Pons (tissue), 1 donor: ENCODE measurements around the gene PLSCR1.
"Not testable (repeated sequence)": the region's sequence is repeated elsewhere in the genome, so short reads cannot be mapped to it uniquely, and the experiment has no call there.

ENCODE experiments used
- DNase-seq: peaks from one replicate; pipeline ENCODE4 v3.0.0-alpha.2; 2016; ENCODE audit warnings: low spot score

The PLSCR1 gene

GRCh38 chr3:146513386-146514051, 30.9 kb downstream of the PLSCR1 start:
- DNase-seq: no peak

- DNase-seq: no peak
Measured at GRCh38 chr3:146511402-146512134, 32.8 kb downstream of the PLSCR1 start.

- no peak for DNase-seq
Measured at GRCh38 chr3:146507331-146508120, 36.9 kb downstream of the PLSCR1 start.

DNA sequence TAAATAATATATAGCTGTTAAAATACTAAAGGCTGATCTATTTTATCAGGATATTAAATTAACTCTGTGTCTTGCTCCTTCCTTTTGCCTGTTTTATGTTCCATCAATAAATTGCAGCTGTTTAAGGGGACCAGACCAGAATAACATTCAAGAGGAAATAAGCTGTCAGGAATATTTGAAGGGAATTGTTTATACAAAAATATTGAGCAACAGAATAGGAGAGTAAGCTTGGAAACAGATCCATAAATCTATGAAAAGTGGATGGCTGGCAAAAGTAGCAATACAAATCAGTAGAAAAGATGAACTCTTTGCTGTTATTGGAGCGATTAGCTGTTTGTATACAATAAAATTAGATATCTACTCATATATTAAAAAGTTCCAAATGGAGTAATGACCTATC, 38.9 kb downstream of the PLSCR1 start:
- no peak for DNase-seq

GRCh38 chr3:146504498-146505197, 39.8 kb downstream of the PLSCR1 start:
- DNase-seq: no peak

DNA sequence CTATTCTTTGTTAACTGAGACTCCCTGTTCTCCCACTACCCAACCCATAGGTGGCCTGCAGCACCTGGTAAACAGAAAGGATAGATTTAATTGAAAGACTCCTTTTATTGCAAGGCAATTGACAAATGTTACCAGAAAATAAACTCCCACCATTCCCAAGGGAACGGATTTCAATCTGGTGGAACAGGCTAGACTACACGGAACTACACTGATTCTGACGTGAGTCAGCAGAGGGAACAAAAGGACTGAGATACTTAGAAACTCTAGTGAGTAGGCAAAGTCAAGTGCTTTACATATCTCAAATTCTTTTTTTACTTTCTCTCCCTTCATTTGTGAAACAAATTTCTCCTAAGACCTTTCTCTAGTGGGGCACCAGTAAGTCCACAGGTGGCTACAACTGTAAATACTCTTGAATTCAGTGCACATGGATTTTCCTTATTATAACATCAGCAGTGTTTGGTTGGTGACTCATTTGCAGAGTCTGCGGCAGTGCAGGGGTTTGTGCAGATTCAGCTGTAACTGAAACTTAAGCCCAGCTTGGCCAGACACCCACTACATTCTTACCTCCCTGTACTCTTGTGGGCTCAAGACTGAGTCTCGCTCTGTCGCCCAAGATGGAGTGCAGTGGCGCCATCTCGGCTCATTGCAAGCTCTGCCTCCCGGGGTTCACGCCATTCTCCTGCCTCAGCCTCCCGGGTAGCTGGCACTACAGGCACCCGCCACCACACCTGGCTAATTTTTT, 40.8 kb downstream of the PLSCR1 start:
- no peak for DNase-seq

DNA sequence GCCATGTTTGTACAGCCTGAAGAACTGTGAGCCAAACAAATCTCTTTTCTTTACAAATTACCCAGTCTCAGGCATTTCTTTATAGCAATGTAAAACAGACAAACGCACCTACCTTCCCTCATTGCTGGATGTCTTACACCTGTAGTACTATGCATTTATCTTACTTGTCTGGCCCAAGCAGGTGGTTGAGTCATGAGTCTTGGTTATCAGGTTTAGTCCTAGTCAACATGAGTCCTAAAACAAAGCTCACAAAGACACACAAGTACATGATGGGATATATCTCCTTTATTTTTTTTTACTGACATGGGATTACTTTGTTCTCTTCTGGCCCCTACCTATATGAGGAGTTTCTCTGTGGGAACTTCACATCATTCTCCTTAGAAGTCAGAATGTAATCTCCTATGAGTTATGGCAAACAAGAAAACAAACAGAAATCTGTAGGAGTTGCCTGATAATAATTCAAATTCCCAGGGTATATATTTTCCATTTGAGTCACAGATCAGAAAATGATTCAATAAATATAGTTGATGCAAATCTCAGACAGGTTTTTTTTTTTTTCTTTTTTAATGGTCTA, 41.4 kb downstream of the PLSCR1 start:
- no peak for DNase-seq

DNA sequence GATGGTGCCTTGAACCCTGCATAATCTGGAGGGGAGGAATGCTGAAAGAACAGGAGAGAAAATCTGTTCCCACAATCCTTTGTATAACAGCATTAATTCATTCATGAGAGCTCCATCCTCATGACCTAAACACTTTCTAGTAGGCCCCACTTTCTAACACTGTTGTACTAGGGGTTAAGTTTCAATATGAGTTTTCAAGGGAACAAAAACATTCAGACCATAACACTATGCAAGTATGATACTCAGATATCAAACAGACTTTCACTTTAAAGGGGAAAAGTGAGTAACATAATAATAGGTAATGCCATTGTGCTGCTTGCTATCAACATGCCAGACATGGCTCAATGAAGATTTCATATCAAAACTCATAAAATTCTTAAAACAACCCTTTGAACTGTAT, 42.7 kb downstream of the PLSCR1 start:
- no peak for DNase-seq

GRCh38 chr3:146499701-146500100, 44.7 kb downstream of the PLSCR1 start:
- DNase-seq: no peak

DNA sequence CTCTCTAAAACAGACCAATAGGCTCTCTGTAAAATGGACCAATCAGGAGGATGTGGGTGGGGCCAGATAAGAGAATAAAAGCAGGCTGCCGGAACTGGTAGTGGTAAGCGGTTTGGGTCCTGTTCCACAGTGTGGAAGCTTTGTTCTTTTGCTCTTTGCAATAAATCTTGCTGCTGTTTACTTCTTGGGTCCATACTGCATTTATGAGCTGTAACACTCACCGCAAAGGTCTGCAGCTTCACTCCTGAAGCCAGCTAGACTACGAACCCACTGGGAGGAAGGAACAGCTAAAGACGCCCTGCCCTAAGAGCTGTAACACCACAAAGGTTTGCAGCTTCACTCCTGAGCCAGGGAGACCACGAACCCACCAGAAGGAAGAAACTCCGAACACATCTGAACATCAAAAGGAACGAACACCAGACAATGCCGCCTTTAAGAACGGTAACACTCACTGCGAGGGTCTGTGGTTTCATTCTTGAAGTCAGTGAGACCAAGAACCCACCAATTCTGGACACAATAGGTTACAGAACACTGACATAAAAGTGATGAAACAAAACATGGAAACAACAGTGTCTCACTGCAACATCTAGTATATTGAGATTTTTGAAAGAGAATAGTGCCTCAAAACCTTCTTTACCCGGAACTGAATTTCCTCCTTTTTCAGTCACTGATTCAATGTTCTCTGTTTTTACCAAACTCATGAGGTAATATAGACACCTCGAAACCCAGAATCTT, 46.2 kb downstream of the PLSCR1 start:
- DNase-seq: no peak

- not testable (repeated sequence) for DNase-seq
Measured at GRCh38 chr3:146497145-146497843, 47.1 kb downstream of the PLSCR1 start.

DNA sequence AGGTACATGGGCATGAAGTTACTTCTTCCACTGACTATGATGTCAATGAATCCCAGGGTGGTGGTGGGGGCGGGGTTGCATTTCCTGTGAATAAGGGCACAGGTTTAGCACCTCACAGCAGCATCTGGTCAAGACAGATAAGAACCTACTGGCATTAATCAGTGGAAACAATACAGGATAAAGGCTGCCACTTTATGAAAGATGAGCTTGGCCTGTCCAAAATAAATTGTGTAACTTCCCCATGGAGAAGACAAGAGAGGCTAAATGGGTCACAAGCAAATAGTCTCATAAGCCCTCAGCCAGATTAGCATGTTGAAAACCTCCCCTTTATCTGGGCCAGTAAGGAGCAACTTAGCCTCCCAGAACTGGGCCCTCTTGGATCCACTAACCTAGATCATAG, 47.7 kb downstream of the PLSCR1 start:
- no peak for DNase-seq

DNA sequence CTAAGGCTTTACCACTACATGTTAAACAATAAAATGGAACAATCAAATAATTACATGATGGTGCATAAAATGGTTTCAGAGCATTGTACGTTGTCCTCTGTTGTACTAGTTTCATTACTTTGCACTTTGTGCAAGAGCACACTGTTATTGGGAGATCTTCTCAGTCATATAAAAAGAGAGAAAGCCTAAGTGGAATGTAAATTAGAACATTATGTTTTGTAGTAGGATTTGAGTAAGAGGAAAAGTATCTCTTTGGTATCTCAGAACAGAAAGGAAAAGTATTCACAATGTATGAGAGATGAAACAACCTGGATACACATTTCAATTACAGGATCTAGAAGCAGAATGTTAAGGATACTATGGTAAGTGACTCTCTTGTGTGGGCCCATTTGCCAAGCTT, 48.2 kb downstream of the PLSCR1 start:
- no peak for DNase-seq

DNA sequence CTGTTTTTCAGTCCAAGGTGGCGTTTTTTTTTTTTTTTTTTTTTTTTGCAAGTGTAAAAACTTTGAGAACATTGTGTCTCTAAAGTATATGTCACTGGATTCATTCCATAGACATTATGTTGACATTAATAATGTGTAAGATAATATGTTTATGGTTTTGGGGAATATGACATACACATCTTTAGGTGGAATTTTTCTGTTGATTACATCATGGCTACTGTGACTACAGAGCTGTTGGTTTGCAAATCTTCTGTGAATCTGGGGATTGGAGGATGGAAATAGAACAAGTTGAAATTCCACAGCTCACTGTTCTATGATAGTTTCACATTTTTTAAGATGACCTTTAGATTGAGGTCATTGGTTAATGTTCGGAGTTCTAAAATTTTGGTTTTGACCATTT, 50.6 kb downstream of the PLSCR1 start:
- no peak for DNase-seq

- no peak for DNase-seq
Measured at GRCh38 chr3:146493221-146493620, 51.2 kb downstream of the PLSCR1 start.

- DNase-seq: no peak
Measured at GRCh38 chr3:146491303-146491702, 53.1 kb downstream of the PLSCR1 start.

DNA sequence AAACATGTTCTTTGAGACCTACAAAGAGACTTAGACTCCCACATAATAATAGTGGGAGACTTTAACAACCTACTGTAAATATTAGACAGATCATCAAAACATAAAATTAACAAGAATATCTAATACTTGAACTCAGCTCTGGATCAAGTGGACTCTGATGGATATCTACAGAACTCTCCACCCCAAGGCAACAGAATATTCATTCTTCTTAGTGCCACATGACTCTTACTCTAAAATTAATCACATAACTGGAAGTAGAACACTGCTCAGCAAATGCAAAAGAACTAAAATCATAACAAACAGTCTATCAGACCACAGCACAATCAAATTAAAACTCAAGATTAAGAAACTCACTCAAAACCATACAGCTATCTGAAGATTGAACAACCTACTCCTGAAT, 59.1 kb downstream of the PLSCR1 start:
- no peak for DNase-seq

- DNase-seq: no peak
Measured at GRCh38 chr3:146476094-146476740, 68.2 kb downstream of the PLSCR1 start.

- not testable (repeated sequence) for DNase-seq
Measured at GRCh38 chr3:146474976-146475375, 69.4 kb downstream of the PLSCR1 start.
